ENCODE measurements around the gene TTC39B. TPM values are rescaled to one million over a fixed set of nuclear protein-coding genes. Genes with fewer than 3 reads are reported as not detected.

TTC39B gene
- total and polyA plus RNA-seq, 2 donors (not counting 3 experiments of a cell fraction or from before 2014, with no cell fraction given) = 1.0 to 5.4 TPM

- POLR2A ChIA-PET = interaction anchor here (0.6 kb wide), 1 partner anchor 60 kb away, joined by 3 read pairs; no protein-coding TSS in a partner anchor
Measured at GRCh38 chr9:15278091-15278687, 28.8 kb downstream of the TTC39B start.

More at GRCh38 chr9:15278091-15278687, 28.8 kb downstream of the TTC39B start:
- Histone ChIP-seq H3K4me3 (replicated peaks in 1 of 3; ENCODE audit: insufficient read depth in 1 of 3, low read depth in 1 of 3, low read length in 3 of 3) (no peak overlapping the region), H3K4me1 (ENCODE audit: control insufficient read depth, extremely low read depth, insufficient read depth, low read length) (no peaks in the 10 kb centered on the region), H3K9me3 (replicated peaks; ENCODE audit: control insufficient read depth, insufficient read depth, low read length) (no peaks in the 10 kb centered on the region), H4K20me1 (replicated peaks; ENCODE audit: control insufficient read depth, extremely low read depth, insufficient read depth, low read length) (no peaks in the 10 kb centered on the region), H3K79me2 (ENCODE audit: control insufficient read depth, insufficient read depth, low read length) (no peaks in the 10 kb centered on the region), H3K9me1 (replicated peaks; ENCODE audit: control insufficient read depth, extremely low read depth, insufficient read depth, low read length) (peaks cover 3% of the 10 kb centered on the region), H3K36me3 (ENCODE audit: control insufficient read depth in 2 of 2, extremely low read depth in 1 of 2, insufficient read depth in 2 of 2, low read length in 2 of 2) (no peaks in the 10 kb centered on the region), H3K27ac (ENCODE audit: insufficient read depth, low read depth, low read length) (no peak overlapping the region), H3K27me3 (ENCODE audit: control insufficient read depth in 2 of 2, insufficient read depth in 2 of 2, low read length in 2 of 2) (no peaks in the 10 kb centered on the region), H3K4me2 (ENCODE audit: insufficient read depth, low read length) (no peak overlapping the region), H2AFZ (ENCODE audit: low read depth, low read length) (no peak overlapping the region), H3K9ac (replicated peaks; ENCODE audit: extremely low read depth, insufficient read depth, low read length) (no peak overlapping the region)
- BruUV-seq (replicated peaks) = no TSS peak
- dilution Hi-C loops (cut with MboI; ENCODE audit: extremely low pct_ligation_motif_present, low sequenced_read_pairs) (no loop called here), intact Hi-C loops (cut with micrococcal nuclease) (loop anchor here (1.0 to 2.0 kb wide), 4 partner anchors 29 to 329 kb away; partner anchors contain the start of genes SNAPC3 and TTC39B)
- CTCF ChIA-PET = interaction anchor here (0.5 to 1.3 kb wide), 29 partner anchors 9 to 364 kb away, joined by 3 to 22 read pairs (median 4); partner anchors contain the start of genes PSIP1, SNAPC3 and TTC39B
- FAIRE-seq (no peak), DNase-seq (ENCODE audit: low read depth, low spot score) (no peak)
- TF ChIP-seq JUN (IDR thresholded peaks at IDR 0.05; ENCODE audit: borderline replicate concordance, insufficient read depth, insufficient read length, low read depth) (no peak), MYC (IDR thresholded peaks at IDR 0.05; ENCODE audit: low read depth, low read length) (no peak), FOS (IDR thresholded peaks at IDR 0.05; ENCODE audit: borderline replicate concordance, insufficient read depth, low read length) (no peak), CTCF (IDR thresholded peaks at IDR 0.05; ENCODE audit: extremely low read depth in 1 of 2, insufficient read depth in 1 of 2, low read depth in 1 of 2, low read length in 2 of 2) (no peak), POLR2A (IDR thresholded peaks at IDR 0.05; ENCODE audit: low read depth, low read length) (no peak), POLR2AphosphoS5 (IDR thresholded peaks at IDR 0.05; ENCODE audit: insufficient read depth, low read depth, low read length) (no peak), EZH2 (IDR thresholded peaks at IDR 0.05; ENCODE audit: borderline replicate concordance, low read depth, low read length, severe bottlenecking) (no peak), GATA2 (IDR thresholded peaks at IDR 0.05; ENCODE audit: insufficient read depth, insufficient read length, low read depth, low read length) (no peak), MAX (IDR thresholded peaks at IDR 0.05; ENCODE audit: insufficient read depth, insufficient read length) (no peak)

Data from endothelial cell of umbilical vein (primary cell).